Measurements from ENCODE around the gene SNX24. TPM values are rescaled to one million over a fixed set of nuclear protein-coding genes. Genes with fewer than 3 reads are reported as not detected.
A peak's percentile ranks its signal among the peaks of the same experiment; 100 is the strongest.

The SNX24 gene
- total and polyA plus RNA-seq, 4 donors, result 6.3 to 10.1 (median 9.1) TPM

- Histone ChIP-seq H3K4me1 (ENCODE audit: control insufficient read depth in 4 of 4, insufficient read depth in 4 of 4, low read length in 3 of 4) (peaks cover 1 to 15% (median 5%) of the 10 kb centered on the region in 4 donors), H3K27ac (ENCODE audit: low read depth in 1 of 2, low read length in 2 of 2) (peak within 1 kb of the TSS; percentile 94), H3K27me3 (ENCODE audit: control insufficient read depth in 4 of 4, insufficient read depth in 4 of 4, low read length in 3 of 4) (no peaks in the 10 kb centered on the region)
Measured at GRCh38 chr5:123036391-123037103, 191.1 kb downstream of the SNX24 start, which contains the start of gene PPIC. Gene PPIC (minus strand): TSS chr5:123036725. CDS start chr5:123036625, 100 bp downstream.

More at GRCh38 chr5:123036391-123037103, 191.1 kb downstream of the SNX24 start, which contains the start of gene PPIC:
- H3K36me3 ChIP-seq (ENCODE audit: control insufficient read depth in 4 of 4, insufficient read depth in 3 of 4, low read depth in 1 of 4, low read length in 3 of 4), result no peaks in the 10 kb centered on the region
- peak within 1 kb of the TSS; percentile 79 to 95 (median 85) for H3K4me3 ChIP-seq (ENCODE audit: low read depth in 1 of 3, low read length in 3 of 3)
- WGBS, result under 1% methylated on average over 84 of the region's 84 CpGs
- no peaks in the 10 kb centered on the region for H3K9me3 ChIP-seq (ENCODE audit: control insufficient read depth in 4 of 4, low read length in 3 of 4)
- peak; percentile 71 for DNase-seq (ENCODE audit: low spot score)
- TF ChIP-seq ZBTB33 (IDR thresholded peaks at IDR 0.05), result no peak
- TF ChIP-seq JUND (IDR thresholded peaks at IDR 0.05), result no peak
- TF ChIP-seq HNF4G (IDR thresholded peaks at IDR 0.05), result no peak
- TF ChIP-seq RAD21 (IDR thresholded peaks at IDR 0.05), result peak in 1 of 2 donors; percentile 3
- TF ChIP-seq FOXA2 (IDR thresholded peaks at IDR 0.05), result no peak
- TF ChIP-seq, protein P1, sequence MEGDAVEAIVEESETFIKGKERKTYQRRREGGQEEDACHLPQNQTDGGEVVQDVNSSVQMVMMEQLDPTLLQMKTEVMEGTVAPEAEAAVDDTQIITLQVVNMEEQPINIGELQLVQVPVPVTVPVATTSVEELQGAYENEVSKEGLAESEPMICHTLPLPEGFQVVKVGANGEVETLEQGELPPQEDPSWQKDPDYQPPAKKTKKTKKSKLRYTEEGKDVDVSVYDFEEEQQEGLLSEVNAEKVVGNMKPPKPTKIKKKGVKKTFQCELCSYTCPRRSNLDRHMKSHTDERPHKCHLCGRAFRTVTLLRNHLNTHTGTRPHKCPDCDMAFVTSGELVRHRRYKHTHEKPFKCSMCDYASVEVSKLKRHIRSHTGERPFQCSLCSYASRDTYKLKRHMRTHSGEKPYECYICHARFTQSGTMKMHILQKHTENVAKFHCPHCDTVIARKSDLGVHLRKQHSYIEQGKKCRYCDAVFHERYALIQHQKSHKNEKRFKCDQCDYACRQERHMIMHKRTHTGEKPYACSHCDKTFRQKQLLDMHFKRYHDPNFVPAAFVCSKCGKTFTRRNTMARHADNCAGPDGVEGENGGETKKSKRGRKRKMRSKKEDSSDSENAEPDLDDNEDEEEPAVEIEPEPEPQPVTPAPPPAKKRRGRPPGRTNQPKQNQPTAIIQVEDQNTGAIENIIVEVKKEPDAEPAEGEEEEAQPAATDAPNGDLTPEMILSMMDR (IDR thresholded peaks at IDR 0.05; ENCODE audit: low read depth, low read length, missing input control), result no peak
- TF ChIP-seq FOXA1 (IDR thresholded peaks at IDR 0.05), result no peak
- TF ChIP-seq, protein P2, sequence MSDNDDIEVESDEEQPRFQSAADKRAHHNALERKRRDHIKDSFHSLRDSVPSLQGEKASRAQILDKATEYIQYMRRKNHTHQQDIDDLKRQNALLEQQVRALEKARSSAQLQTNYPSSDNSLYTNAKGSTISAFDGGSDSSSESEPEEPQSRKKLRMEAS (IDR thresholded peaks at IDR 0.05), result no peak
- peak; percentile 52 to 60 for TF ChIP-seq HNF4A (conservative IDR thresholded peaks at IDR 0.05)
- peak; percentile 47 to 67 for TF ChIP-seq RXRA (IDR thresholded peaks at IDR 0.05)
- no peak for TF ChIP-seq GABPA (IDR thresholded peaks at IDR 0.05 in 1 of 2, conservative IDR thresholded peaks at IDR 0.05 in 1 of 2)
- TF ChIP-seq, protein P3, sequence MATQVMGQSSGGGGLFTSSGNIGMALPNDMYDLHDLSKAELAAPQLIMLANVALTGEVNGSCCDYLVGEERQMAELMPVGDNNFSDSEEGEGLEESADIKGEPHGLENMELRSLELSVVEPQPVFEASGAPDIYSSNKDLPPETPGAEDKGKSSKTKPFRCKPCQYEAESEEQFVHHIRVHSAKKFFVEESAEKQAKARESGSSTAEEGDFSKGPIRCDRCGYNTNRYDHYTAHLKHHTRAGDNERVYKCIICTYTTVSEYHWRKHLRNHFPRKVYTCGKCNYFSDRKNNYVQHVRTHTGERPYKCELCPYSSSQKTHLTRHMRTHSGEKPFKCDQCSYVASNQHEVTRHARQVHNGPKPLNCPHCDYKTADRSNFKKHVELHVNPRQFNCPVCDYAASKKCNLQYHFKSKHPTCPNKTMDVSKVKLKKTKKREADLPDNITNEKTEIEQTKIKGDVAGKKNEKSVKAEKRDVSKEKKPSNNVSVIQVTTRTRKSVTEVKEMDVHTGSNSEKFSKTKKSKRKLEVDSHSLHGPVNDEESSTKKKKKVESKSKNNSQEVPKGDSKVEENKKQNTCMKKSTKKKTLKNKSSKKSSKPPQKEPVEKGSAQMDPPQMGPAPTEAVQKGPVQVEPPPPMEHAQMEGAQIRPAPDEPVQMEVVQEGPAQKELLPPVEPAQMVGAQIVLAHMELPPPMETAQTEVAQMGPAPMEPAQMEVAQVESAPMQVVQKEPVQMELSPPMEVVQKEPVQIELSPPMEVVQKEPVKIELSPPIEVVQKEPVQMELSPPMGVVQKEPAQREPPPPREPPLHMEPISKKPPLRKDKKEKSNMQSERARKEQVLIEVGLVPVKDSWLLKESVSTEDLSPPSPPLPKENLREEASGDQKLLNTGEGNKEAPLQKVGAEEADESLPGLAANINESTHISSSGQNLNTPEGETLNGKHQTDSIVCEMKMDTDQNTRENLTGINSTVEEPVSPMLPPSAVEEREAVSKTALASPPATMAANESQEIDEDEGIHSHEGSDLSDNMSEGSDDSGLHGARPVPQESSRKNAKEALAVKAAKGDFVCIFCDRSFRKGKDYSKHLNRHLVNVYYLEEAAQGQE (IDR thresholded peaks at IDR 0.05), result peak; percentile 24
- TF ChIP-seq NR2F2 (IDR thresholded peaks at IDR 0.05), result no peak
- TF ChIP-seq SP1 (IDR thresholded peaks at IDR 0.05), result no peak
- TF ChIP-seq EGR1 (IDR thresholded peaks at IDR 0.05; ENCODE audit: low read depth in 2 of 2), result no peak
- TF ChIP-seq ATF3 (IDR thresholded peaks at IDR 0.05), result no peak
- peak; percentile 41 for TF ChIP-seq TAF1 (conservative IDR thresholded peaks at IDR 0.05)
- TF ChIP-seq YY1 (IDR thresholded peaks at IDR 0.05), result no peak
- peak within 1 kb of the TSS; percentile 56 to 75 for H3K9ac ChIP-seq (ENCODE audit: low read depth in 1 of 2, low read length in 2 of 2)
